ENCODE data around the gene RNF212B.

The RNF212B gene

DNA sequence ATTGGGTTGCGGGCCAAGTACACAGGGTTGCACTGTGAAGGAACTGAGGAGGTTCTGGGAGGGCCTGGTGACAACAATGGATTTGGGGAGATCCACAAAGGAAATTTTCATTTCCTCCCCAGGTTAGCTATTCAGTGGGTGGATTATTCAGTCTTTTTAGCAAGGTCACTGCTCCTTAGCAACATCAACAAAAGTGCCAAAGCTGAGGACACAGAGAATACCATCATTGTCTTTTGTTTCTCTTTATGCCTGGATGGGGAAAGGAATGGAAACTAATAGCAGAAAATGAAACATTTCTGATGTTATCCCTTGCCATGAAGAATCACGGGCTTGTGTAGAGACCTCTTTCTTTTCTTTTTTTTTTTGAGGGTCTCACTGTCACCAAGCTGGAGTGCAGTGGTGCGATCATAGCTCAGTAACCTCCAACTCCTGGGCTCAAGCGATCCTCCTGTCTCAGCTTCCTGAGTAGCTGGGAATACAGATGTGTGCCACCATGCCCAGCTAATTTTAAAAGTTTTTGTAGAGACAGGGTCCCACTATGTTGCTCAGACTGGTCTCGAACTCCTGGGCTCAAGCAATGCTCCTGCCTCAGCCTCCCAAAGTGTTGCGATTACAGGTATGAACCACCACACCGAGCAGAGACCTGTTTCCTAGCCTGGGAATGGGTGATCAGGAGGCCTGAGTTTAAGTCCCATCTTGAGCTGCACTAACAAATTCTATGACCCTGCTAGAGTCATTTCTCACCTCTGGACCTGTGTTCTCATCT is 58.5 kb downstream of the RNF212B start:
- no peak for DNase-seq (ENCODE audit: low read depth in 2 of 2, low spot score in 1 of 2)

- DNase-seq (ENCODE audit: low read depth in 2 of 2, low spot score in 1 of 2): no peak
Observed at GRCh38 chr14:23297096-23297495, 59.4 kb downstream of the RNF212B start.

DNA sequence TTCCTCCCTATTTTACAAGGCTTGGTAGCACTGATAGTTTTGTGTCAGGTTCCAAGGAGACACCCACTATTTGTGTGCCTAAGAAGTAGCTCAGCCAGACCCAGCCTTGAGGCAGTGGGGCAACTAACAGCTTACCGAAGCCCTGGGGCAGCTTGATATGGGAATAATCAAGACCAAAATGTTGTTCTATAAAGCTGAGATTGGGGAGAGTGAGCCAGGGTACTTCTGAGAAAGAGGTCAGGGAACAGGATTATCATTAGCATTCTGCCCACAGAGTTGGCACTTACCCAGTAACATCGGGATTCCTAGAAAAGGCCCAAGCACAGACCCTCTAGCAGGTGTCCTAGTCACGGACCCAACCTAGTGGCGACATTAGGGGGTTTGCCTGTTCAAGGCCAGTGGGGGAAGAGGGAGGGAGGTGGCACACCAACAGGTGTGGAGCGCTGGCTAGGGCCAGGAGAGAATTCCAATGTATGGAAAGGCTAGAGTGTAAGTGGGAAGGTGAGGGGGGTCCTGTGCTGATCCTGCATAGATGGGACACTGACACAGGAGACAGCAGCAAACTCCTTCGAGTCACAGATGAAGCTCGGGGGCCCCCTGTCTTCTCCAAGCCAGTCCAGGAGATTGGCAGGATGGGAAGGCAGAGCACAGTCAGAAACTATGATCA is 60.0 kb downstream of the RNF212B start:
- no peak for DNase-seq (ENCODE audit: low read depth in 2 of 2, low spot score in 1 of 2)

- DNase-seq (ENCODE audit: low read depth in 2 of 2, low spot score in 1 of 2): no peak
Observed at GRCh38 chr14:23299211-23299957, 61.6 kb downstream of the RNF212B start.

DNA sequence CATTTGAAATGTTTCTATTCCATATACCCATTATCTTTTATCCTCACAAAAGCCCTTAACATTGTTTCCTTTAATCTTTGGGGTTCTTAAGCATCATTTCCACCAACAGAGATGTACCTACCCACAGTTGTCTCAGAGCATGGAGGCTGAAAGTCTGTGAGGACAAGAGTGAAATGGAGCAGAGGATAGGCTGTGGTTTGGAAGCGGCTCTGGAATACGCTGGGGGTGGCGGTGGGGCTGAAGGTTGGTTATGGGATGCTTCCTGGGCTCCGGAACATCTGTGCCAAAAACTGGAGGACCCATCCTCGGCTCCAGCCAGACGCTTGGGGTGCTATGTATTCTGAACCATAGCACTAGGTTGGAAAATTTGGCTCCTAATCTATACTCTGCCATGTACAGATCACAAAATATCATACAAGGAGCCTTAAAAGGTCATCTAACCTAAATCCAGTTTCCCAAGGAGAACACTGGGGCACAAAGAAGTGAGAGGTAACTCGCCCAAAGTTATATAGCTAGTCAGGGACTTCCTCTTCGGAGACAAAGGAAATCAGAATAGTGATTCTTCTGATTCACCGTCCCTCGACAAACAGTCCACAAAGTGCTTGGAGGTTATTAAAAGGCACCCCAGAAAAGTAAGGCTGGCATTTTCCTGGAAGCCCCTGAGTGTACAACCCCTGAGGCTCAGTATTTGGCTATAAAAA is 62.4 kb downstream of the RNF212B start:
- no peak for DNase-seq (ENCODE audit: low read depth in 2 of 2, low spot score in 1 of 2)

GRCh38 chr14:23300687-23301223 is 63.0 kb downstream of the RNF212B start:
- no peak for DNase-seq (ENCODE audit: low read depth in 2 of 2, low spot score in 1 of 2)

- peak; percentile 80 to 92 for DNase-seq (ENCODE audit: low read depth in 2 of 2, low spot score in 1 of 2)
Observed at GRCh38 chr14:23301288-23301968, 63.7 kb downstream of the RNF212B start.

DNA sequence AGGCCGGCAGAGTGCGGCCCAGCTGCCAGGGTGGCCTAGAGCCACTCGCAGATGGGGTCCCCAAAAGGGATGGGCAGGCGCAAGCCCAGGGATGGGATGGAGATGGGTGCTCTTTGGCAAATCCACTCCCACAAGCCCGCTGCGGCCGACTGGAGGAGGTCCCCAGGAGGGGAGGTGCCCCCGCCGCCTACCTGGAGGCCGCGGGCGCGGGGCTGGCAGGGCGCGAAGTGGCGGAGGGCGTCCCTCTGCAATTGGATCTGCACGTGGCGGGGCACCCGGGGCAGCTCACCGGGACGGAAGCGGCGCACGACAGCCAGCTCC is 64.2 kb downstream of the RNF212B start:
- DNase-seq (ENCODE audit: low read depth in 2 of 2, low spot score in 1 of 2): no peak

DNA sequence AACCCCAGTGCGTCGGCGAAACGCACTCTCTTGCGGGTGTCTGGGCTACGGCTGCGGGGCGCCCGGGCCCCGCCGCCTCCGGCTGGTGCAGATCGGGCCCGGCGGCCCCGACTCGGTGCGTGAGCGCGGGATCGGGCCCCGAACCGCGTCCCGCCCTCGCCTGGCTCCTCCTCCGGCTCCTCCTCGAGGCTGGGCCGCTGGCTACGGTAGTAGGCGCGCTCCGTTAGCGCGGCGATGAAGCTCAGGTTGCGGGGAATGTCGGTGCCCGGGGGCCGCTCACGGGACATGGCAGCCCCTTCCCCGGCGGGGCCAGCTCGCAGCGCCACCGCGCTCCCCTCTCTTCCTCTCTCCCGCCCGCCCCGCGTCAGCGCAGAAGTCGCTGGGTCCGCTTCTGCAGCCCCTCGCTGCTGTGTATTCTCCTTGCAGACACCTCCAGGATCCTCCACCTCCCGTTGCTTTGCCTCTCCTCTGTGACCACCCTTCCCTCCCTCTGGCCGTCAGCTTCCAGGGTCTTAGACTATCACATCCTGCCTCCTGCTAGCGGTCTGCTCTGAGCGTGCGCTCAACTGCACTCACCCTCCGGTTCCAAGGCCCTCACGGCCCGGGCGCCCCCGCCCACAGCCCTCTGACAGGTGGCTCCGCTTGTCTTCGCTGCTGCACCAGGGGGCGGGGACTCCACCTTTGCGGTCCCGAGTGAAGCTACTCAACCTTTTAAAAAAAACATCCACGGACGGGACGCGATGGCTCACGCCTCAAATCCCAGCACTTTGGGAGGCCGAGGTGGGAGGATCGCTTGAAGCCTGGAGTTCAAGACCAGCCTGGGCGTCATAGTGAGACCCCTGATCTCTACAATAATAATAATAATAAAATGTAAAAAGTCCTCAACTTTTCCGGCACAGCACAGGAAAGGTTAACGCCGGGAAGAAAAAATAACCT is 64.8 kb downstream of the RNF212B start, which contains the start of gene PPP1R3E:
PPP1R3E (minus strand) TSS at position 570 of the 936 bp plus-strand sequence; CDS start at position 287, 283 bp downstream.
- peak; percentile 67 to 80 for DNase-seq (ENCODE audit: low read depth in 2 of 2, low spot score in 1 of 2)

DNA sequence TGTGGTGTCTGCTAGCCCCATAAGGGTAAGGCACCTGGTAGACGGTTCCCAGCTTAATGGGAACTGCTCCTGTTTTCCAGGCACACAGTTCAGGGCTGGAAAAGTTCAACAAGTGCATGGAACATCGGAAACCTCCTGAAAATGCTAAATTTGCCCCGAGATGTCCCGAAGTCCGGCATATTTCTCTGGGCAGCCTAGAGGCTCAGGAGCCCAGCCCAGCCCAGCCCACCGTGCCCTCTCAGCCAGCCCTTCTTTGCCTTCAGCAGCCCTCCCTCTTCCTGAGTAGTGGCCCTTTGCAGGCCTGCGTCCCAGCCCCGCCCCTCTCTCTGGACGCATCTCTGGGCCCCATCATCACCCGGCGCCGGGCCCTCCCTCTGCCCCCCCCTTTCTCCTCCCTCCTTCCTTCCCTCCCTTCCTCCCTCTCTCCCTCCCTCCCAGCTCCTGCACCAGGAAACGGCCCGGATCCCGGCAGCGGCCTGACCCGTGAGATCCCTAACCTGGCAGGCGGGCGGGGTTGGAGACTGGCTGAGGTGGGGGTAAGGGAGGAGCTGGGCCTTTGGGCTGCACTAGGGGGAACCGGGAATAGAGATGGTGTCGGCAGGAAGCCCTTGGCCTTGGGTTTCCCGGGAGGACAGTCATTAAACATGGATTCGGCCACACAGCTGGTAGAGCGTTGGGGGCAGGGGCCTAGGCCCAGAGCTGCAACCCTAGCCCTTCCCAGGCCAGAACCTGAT is 68.8 kb downstream of the RNF212B start, which contains the start of gene BCL2L2:
BCL2L2 (plus strand) TSS at position 422 of the 734 bp plus-strand sequence. CDS start 935 bp downstream, outside the sequence.
- DNase-seq (ENCODE audit: low read depth in 2 of 2, low spot score in 1 of 2): no peak

- DNase-seq (ENCODE audit: low read depth in 2 of 2, low spot score in 1 of 2): no peak
Observed at GRCh38 chr14:23307146-23307530, 69.4 kb downstream of the RNF212B start.

DNA sequence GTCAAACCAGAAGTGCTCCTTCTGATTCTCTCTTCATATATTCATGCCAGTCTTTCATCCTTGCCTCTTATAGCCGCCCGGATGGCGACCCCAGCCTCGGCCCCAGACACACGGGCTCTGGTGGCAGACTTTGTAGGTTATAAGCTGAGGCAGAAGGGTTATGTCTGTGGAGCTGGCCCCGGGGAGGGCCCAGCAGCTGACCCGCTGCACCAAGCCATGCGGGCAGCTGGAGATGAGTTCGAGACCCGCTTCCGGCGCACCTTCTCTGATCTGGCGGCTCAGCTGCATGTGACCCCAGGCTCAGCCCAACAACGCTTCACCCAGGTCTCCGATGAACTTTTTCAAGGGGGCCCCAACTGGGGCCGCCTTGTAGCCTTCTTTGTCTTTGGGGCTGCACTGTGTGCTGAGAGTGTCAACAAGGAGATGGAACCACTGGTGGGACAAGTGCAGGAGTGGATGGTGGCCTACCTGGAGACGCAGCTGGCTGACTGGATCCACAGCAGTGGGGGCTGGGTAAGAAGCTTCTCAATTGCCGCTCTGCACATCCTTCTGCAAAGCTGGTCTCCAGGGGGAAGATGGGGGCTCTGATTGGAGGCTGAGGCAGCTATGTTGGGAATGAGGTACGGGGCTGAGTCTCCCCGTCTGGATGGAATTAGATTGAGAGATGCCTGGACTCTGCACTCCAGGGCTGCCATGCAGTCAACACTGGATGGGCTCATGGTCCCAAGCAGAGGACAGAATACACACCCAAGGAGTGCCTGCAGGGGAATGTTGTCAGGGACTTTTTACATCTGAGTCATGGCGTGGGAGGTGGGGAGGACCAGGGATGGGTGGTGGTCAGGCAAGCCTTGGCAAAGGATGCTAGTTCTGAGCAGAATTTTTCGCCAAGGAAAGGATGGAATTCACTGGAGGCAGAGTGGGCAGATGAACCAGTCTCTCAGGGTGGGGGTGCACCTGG is 70.2 kb downstream of the RNF212B start:
- DNase-seq (ENCODE audit: low read depth in 2 of 2, low spot score in 1 of 2): no peak

- DNase-seq (ENCODE audit: low read depth in 2 of 2, low spot score in 1 of 2): no peak
Observed at GRCh38 chr14:23308721-23309445, 71.1 kb downstream of the RNF212B start.

DNA sequence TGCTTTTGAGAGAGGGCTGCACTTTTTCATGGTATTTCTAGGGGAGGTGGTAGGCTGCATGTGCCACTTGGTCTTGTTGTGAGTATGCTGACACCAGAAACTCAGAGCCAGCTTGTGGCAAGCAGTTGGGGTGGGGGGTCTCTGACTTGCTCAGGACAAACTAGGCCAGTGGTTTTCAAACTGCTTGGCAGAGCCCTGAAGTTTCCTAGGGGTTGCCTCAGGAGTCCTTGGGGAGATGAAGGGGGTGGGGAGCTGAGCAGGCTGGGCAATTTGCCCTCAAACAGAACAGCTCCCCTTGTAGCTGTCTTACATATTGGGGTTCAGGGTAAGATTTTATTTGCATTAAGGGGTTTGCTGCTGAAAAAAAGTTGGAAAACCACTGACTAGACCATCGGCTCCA is 72.8 kb downstream of the RNF212B start:
- DNase-seq (ENCODE audit: low read depth in 2 of 2, low spot score in 1 of 2): no peak

- no peak for DNase-seq (ENCODE audit: low read depth in 2 of 2, low spot score in 1 of 2)
Observed at GRCh38 chr14:23316300-23316699, 78.6 kb downstream of the RNF212B start.

DNA sequence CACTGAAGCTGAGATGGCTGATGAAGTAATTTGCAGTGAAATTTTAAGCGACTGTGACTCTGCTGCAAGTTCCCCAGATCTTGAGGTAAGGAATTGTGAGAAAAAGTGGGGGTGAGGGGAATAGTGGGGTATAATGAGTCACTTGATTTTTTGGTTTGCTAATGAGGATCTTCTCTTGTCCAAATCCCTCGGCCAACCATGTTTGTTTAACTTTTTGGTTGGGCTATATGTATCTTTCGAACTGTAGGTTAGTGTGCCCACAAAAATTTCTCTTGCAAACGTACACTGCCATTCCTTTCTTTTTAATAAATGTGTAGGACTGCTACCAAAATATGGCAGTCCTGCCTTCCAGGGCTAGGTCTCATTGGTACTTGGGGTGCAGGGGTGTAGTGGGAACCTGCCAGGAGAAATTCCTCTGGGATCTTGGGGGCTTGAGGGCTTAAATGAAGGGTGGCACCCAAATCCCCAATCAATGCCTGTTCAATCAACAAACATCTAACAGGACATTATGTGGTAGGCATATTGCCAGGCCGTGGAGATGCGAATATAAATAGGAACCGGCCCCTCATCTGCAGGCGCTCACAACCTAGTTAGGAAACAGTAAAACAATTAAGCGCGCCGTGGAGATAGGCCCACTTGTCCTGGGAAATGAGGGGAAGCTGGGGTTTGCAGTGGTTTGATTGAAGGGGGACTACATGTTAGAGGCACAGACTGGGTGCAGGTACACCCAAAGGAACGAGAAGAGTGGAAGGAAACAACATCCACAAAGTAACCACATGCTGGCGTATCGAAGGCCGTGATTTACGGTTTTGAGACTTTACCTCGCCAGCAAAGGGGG is 82.2 kb downstream of the RNF212B start:
- no peak for DNase-seq (ENCODE audit: low read depth in 2 of 2, low spot score in 1 of 2)
